Skin of body (tissue), 2 donors: Measurements from ENCODE around the gene RAB4B. TPM values are rescaled to one million over a fixed set of nuclear protein-coding genes. Genes with fewer than 3 reads are reported as not detected.
"Not testable (repeated sequence)": the region's sequence is repeated elsewhere in the genome, so short reads cannot be mapped to it uniquely, and the experiment has no call there.

Experiments used
- DNase-seq: peaks from one replicate; lab custom pipeline; 2025; lab: John Stamatoyannopoulos, UW
- total RNA-seq: library from RNA; depleted of rRNA; stranded (reverse); fragments of >200 nt; gene quantifications from one replicate; pipeline ENCODE4 v1.2.3, GENCODE V29; 2014

The RAB4B gene, protein sequence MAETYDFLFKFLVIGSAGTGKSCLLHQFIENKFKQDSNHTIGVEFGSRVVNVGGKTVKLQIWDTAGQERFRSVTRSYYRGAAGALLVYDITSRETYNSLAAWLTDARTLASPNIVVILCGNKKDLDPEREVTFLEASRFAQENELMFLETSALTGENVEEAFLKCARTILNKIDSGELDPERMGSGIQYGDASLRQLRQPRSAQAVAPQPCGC
- total RNA-seq = 5.3 TPM

DNA sequence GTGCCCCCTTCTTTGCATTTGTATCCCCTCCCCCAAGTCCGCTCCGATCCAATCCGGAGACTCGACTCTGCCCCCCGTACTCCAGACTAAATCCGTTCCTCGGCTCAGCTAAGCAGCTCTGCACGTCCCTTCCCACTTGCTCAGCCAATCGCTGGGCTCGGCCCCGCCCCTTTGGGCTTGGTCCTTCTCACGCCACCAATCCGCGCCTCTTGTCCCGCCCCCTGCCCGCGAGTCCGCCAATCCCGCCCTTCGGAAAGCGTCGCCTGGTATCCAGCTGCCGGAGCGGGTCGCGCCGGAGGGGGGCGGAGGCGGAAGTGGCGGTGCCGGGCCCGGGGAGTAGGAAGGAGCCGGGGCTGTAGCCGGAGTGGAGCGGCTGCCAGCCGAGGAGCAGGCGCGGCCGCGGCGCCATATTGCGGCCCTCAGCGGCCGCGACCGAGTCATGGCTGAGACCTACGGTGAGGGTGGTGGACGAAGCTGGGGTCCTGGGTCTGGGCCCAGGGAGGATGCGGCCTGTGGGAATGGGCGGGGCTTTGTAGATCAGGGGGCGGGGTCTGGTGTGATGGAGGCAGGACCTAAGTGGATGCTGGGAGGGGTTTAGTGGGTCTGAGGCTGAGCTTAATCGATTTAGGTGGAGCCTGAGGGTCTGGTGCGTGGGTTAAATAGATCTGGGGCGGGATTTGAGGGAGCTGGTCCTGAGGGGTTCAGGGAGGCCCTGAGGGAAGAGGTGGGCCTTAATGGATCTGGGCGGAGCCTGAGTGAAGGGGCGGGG is at the start of gene RAB4B:
Gene RAB4B, plus strand, starts transcription at position 311 of the 769 bp plus-strand sequence. Its CDS starts 129 bp downstream, at position 440.
- peak; percentile 100 for DNase-seq

DNA sequence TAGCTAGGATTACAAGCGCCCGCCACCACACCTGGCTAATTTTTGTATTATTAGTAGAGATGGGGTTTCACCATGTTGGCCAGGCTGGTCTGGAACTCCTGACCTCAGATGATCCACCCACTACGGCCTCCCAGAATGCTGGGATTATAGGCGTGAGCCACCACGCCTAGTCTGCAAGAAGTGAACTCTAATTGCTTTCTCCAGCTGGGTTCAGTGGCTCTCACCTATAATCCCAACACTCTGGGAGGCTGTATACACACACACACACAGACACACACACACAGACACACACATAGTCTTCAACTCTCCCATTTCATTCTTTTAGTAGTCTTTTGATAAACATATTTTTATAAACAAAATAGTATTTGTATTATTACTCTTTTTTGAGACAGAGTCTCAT is 48.0 kb upstream of the RAB4B start:
- not testable (repeated sequence) for DNase-seq

DNA sequence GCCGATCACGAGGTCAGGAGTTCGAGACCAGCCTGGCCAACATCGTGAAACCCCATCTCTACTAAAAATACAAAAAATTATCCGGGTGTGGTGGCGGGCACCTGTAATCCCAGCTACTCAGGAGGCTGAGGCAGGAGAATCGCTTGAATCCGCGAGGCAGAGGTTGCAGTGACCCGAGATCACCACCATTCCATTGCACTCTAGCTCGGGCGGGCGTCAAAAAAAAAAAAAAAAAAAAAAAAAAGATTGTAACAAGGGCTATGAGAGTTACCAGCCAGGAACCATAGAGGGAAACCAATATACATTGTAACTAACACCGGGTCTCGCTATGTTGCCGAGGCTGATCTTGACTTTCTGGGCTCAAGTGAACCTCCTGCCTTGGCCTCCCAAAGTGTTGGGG is 45.7 kb upstream of the RAB4B start:
- not testable (repeated sequence) for DNase-seq

DNA sequence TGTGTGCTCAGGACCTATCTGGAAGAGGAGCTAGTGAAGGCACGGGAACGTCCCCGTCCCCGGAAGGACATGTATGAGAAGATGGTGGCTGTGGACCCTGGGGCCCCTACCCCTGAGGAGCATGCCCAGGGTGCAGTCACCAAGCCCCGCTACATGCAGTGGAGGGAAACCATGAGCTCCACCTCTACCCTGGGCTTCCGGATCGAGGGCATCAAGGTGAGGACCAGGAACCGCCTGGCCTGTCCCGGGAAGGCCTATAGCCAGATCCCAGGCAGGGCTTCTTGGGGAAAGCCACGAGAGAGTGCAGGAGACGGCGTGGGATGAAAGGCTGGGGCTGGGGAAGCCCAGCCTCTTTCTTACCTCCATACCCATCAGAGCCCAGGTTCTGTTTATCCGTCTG is 44.9 kb upstream of the RAB4B start:
- no peak for DNase-seq

DNA sequence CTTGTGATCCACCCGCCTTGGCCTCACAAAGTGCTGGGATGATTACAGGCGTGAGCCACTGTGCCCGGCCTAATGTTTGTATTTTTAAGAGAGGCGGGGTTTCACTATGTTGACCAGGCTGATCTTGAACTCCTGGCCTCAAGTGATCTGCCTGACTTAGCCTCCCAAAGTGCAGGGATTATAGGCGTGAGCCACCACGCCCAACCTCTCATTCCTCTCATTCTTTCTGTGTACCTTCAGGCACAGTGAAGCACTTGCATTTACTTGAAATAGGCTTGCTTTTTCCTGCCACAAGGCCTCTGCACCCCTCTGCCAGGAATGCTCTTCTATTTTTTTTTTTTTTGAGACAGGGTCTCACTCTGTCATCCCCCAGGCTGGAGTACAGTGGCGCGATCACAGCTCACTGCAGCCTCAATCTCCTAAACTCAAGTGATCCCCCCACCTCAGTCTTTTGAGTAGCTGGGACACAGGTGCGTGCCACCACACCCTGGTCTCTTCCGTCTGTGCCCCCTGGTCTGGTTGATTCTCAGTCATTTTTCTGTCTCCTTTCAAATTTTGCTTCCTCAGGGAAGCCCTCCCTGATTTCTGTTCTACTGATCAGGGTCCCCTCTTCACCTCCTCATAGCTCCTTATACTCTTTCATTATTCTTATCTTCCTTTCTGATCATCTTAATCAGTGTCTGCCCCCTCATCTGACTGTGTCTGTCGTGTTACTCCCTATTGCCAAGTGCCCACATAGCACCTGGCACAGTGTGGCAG is 42.9 kb upstream of the RAB4B start:
- no peak for DNase-seq

DNA sequence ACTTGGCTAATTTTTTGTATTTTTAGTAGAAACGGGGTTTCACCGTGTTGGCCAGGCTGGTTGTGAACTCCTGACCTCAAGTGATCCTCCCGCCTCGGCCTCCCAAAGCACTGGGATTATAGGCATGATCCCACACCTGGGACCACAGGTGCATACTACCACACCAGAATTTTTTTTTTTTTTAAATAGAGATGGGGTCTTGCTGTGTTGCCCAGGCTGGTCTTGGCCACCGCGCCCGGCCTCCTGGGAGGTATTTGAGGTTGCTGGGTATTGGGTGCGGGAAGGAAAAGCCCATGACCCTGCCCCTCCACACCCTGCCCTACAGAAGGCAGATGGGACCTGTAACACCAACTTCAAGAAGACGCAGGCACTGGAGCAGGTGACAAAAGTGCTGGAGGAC is 41.4 kb upstream of the RAB4B start:
- no peak for DNase-seq

DNA sequence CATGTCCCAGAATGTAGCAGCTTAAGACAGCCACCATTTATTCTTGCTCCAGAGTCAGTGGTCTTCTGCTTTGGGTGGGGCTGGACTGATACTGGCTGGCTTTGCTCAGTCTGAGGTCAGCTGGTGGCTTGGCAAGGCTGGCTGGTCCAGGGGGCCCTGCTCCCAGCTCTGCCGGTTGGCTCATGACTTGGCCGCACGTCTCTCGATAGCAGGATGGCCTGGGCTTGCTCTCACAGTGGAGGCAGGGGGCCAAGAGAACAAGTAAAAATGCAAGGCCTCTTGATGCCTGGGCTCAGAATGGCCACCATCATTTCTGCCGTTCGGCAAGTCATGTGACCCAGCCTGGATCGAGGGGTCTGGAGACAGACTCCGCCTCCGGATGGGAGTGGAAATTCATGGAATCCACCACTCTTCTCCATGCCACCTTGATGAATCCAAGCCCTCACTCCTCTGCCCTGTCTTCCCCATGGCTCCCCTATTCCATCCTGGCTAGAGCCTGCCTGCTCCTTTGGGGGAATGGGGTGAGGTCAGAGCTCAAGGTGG is 40.9 kb upstream of the RAB4B start:
- DNase-seq = no peak

DNA sequence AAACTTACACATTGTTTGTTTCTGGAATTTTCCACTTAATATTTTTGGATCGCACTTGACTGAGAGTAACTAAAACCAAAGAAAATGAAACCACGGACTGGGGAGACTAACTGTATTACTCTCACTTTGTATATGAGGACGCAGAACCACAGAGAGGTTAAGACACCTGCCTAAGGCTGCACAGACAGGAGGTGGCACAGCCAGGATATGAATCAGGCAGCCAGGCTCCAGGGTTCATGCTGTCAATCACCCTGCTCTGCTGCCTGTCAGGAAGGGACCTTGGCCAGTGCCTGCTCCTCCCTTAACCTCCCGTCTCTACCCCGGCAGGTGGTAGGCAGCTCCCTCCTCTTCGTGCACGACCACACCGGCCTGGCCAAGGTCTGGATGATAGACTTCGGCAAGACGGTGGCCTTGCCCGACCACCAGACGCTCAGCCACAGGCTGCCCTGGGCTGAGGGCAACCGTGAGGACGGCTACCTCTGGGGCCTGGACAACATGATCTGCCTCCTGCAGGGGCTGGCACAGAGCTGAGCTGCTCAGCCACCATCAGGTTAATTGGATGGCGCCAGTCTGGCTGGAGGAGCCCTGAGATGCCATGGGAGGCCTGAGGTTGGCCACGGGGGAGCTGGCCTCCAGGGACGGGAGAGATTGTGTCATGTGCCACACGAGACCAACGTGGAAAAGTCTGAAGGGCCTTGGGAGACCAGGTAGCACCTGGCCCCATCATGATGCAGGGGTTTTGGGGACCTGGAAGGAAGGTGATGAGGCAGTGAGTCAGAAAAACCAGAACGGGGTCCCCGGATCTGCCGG is 38.8 kb upstream of the RAB4B start:
- DNase-seq = no peak

DNA sequence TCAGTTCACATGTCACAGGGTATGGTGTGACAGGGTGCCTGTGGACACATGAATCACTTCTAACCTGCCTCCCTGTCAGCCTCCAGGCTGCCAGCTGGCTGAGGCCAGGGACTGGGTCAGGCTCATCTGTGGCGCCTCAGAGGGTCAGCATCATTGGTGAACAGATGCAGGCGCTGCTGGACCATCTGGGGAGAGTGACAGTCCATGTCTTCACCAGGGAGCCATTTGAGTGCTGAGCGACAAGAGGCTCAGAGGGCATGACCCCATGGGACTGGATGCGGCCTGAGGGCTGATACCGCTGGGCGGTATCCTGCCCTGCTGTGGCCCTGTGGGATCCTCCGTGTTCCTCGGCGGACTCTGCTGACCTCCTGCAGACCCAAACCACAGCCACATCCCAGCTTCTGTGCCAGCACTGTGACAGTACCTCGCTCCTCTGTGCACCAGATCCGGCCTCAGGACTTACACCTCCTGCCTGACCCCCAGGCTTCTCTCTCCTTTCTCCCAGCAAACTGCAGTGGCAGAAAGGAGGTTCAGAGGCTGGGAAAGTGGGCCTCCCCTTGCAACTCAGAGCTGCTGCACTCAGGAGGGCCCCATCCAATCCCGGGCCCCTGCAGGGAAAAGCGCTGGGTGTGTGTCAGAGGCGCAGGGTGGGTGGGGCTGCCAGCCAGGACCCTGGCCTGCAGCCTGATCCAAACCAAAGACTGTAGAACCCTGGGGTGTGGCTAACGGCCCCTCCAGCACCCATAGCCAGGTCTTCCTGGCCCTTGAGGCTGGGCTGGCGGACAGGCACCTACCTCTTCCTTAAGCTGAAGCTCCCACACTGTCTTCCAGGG is 38.0 kb upstream of the RAB4B start:
- no peak for DNase-seq

DNA sequence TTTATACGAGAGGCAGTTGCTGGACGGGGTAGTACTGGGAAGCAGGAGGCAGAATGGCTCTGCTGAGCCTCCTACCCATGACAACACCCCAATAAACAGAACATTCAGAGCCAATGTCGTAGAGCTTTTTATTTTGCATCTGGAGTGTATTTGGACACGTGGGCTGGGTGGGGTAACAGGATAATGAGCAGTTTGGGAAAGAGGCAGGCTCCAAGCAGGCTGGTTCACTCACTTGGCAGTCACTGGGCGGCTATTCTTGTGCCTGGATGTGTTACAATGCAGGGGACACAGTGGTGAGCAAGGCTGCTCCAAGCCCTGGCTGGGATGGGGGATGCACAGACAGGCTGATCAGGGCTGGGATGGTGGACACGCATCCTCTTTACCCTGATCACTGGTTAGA is 37.3 kb upstream of the RAB4B start:
- peak; percentile 80 for DNase-seq

DNA sequence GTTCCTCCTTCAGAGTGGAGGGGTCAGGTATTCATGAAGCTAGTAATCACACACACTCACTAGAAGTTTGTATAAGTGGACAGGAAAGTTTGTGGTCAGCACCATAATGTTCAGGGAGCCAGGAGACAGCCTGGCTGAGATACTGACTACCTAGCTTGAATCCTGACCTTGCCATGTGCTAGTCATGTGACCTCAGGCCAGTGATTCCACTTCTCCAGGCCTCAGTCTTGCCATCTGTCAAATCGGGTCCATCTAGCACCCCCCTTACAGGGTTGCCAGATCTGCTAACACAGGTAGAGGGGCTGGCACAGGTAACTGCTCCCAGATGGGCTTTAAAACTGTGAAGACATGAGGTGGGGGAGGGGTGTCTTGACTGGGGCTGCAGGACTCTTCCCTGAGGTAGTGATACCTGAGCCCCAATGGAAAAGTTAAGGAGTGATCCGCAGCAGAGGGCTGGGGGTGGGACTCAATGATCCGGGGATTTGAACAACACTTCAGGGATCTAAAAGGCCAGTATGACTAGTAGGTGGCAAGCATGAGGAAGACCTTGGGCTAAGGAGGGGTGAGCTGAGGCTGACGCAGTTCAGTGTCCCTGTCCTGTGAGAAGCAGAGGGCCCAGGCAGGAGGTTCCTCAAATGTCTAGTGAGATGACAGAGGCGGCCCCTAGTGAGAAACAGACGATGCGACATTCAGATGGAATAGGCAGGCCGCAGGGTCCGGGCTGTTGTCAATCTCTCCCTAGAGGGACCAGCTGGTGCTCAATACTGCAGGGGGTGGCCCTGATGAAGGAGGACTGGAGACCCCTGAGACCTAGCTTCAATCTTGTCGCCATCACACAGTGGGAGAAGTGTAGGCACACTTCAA is 36.3 kb upstream of the RAB4B start:
- DNase-seq = no peak

DNA sequence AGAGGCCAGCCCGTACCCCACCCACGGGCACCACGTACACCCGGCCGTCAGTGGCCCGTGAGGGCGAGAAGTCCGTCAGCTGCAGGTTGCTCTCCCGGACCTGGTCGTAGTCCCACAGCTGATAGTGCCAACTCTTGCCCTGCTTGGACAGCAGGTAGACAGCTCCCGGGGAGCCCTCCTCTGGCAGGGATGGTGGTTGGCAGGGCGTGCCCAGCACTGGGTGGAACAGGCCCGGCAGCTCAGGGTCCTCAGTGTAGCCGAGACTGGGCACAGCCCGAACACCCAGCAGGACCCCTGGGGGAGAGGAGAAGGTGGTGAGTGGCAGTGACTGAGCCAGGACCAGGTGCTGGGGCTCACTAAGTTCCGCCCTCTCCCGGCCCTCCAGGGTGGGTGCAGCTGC is 35.6 kb upstream of the RAB4B start:
- no peak for DNase-seq

DNA sequence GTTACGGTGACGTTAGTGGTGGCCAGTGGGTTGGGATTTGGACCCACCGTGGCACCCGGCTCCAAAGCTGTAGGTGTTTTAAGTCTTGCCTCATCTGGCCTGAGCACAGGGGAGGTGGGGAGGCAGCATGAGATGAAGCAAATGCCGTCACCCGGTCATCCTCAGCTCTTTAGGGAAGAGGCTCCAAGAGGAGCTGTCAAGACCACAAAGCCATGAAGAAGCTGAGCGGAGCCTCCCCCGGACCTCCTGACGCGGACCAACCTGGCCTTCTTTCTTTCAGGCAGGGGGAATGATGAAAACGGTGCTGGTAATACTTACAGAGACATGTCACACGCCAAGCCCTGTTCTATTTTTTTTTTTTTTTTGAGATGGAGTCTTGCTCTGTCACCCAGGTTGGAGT is 35.2 kb upstream of the RAB4B start:
- no peak for DNase-seq

DNA sequence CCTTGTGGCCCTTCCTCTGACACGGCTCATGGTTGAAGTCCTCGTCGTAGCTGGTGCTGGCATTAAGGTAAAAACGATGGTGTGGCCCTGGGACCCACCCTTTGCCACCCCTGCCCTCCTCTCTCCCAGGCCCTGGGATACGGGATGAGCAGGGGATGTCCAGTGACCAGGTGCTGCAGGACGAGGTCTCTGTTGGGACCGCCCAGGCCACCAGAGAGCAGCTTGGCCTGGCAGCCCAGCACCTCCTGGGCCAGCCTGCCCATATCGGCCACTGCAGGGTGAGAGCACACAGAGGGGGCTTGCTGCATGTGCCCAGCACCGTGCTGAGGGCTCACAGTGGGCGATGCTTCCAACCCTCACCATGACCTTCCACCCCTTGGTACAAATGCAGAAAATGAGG is 34.1 kb upstream of the RAB4B start:
- DNase-seq = no peak

DNA sequence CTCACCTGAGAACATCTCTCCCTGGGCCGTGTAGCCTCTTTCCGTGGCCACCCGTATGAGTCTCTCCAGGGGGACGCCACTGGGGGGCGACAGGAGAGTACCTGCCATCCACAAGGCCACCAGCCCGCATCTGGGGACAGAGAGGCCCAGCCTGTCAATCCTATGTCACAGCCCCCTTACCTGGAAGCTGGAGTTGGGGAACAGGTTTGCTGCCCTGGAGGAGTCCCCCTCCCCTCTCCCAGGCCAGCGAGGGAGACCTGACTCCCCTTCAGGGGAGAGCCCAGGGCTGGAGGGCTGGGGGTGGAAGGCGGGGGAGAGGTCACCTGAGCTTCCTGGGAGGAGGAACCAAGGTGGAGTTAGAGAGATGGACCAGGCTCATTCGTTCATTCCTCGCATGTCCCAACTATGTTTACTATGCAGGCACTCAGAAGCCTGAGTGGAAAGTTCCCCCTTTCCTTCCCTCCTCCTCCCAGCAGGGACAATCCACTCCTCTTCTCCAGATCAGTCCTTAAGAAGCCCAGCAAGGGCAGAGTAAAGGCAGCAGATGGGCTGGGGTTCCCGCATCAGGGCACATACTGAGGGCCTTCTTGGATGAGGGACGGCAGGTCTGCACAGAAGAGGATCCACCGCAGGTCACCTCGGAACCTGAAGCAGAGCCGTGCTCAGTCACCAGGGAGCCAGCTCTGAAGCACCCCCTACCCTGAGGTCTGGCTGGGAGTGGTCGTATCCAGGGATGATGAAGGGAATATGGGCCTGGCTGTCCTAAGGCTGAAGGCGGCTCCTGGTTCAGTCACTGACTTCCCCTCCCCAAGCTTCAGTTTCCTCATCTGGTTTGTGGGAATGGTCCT is 33.3 kb upstream of the RAB4B start:
- no peak for DNase-seq

DNA sequence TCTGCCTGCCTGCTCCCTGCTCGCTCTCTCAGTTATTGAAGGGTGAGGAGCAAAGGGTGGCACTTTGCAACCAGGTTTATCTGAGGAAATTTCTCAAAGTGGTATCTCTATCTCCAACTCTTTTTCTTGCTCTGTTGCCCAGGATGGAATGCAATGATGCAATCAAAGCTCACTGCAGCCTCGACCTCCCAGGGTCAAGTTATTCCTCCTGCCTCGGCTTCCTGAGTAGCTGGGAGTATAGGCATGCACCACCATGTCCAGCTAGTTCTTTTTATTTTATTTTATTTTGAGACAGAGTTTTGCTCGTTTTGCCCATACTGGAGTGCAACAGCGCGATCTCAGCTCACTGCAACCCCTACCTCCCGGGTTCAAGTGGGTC is 32.7 kb upstream of the RAB4B start:
- no peak for DNase-seq

DNA sequence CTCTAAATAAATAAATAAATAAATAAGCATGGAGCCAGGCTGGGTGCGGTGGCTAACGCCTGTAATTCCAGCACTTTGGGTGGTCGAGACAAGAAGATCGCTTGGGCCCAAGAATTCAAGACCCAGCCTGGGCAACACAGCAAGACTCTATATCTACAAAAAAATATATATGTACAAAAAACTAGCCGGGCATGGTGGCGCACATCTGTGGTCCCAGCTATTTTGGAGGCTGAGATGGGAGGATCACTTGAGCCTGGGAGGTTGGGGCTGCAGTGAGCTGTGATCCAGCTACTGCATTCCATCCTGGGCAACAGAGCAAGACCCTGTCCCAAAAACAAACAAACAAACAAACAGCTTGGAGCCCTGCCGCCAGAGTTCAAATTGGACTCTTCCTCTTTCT is 30.5 kb upstream of the RAB4B start:
- DNase-seq = no peak

DNA sequence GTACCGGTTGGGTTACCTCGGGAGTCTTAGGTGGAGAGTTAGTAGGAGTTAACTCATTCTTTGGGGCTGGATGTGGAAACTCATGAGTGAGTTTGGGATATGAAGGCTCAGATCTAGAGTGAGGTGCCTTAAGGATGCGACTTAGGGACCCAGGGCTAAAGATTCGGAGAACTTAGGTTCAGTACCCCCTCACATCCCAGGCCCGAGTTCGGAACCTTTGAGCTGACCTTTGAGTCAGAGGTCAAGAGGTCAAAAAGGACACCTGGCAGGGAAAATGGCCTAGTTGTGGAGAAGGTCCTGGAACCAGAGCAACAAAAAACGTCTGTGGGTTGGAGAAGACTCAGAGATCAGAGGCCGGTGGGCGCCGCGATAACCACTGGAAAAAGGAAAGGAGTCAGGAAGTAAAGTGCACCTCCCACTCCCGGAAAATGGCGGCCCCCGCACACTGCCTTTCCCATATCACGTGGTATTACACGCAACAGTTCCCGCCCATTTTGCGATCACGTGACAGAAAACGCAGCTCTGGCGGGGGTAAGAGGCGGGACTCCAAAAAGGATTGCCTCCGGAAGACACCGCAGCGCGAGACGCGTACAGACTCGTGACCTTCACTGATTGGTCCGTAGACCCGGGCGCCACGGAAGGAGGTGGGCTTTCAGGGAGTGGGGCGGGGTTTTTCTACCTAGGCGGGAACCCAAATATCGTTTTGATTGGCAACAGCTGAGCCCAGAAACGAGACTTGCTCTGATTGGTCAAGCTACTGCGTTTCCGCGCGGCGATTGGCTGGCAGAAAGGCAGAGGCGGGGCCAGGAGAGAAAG is 27.8 kb upstream of the RAB4B start, which contains the start of gene ACTMAP:
Gene ACTMAP, minus strand, starts transcription at position 420 of the 816 bp plus-strand sequence. CDS start 674 bp downstream, outside the sequence.
- peak; percentile 100 for DNase-seq
